Lower leg skin (tissue), 4 donors: Measurements from ENCODE around the gene RPS15. TPM values are rescaled to one million over a fixed set of nuclear protein-coding genes. Genes with fewer than 3 reads are reported as not detected.
"Not testable (repeated sequence)": the region's sequence is repeated elsewhere in the genome, so short reads cannot be mapped to it uniquely, and the experiment has no call there.

ENCODE experiments used
- DNase-seq, 2 donors: peaks; one replicate each; pipeline ENCODE4 v3.0.0-alpha.2; 2019; ENCODE audit warnings: low spot score in 2 of 2
- H3K4me3 ChIP-seq: fragments of 200-600 bp; sonication (generic); 2 replicates; pipeline ENCODE4 v1.5.1; 2017; ENCODE audit warnings: mild to moderate bottlenecking, low read depth; ENCODE audit not compliant: poor library complexity, severe bottlenecking
- POLR2A ChIP-seq, 2 donors: fragments of 450-650 bp; IDR thresholded peaks; one replicate each; pipeline ENCODE4 v1.6.1; 2016 to 2017; ENCODE audit warnings: antibody characterized with exemption in 2 of 2, mild to moderate bottlenecking in 1 of 2, moderate library complexity in 1 of 2
- WGBS, 2 donors: methylation state at CpG; one replicate each; pipeline ENCODE4 v1.1.5; 2018; 5-methylcytosine and 5-hydroxymethylcytosine counted together
- intact Hi-C: fragments of 100-400 bp; cut with DNase I; formaldehyde crosslinking; loops from one replicate; pipeline ENCODE4 v1.15.0; 2023; ENCODE audit warnings: low total_unique reads
- total RNA-seq, 4 donors: library from RNA; depleted of rRNA; stranded (reverse); fragments of >200 nt; gene quantifications; one replicate each; pipeline ENCODE4 v1.1.0, GENCODE V29; 2016
- TF ChIP-seq, protein P1 (sequence below), 3 donors: fragments of 450-650 bp; IDR thresholded peaks; one replicate each; pipeline ENCODE4 v1.5.1; 2016; ENCODE audit warnings: antibody characterized with exemption in 3 of 3, mild to moderate bottlenecking in 3 of 3, moderate library complexity in 2 of 3

The RPS15 gene
- total RNA-seq, 4 donors from 2014 or later, result 2,226 to 7,190 (median 4,396) TPM

DNA sequence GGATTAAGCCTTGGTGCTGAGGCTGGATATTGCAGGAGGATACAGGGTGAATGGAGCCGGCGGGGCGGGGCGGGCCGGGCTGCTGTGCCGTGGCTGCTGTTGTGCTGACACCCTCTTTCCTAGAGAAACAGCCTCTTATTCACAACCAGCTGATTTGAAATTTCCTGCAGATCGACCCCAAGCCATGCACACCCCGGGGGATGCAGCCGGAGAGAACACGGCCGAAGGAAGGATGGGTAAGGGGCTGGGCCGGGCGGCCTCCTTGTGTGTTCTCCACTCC, 19.8 kb upstream of the RPS15 start:
- intact Hi-C loops, result no loop called here
- H3K4me3 ChIP-seq, result no peak overlapping the region
- DNase-seq, result no peak
- 85 to 92% methylated on average over 13 of the region's 13 CpGs for WGBS, 2 donors
- TF ChIP-seq POLR2A (IDR thresholded peaks at IDR 0.05), result no peak
- TF ChIP-seq, protein P1, sequence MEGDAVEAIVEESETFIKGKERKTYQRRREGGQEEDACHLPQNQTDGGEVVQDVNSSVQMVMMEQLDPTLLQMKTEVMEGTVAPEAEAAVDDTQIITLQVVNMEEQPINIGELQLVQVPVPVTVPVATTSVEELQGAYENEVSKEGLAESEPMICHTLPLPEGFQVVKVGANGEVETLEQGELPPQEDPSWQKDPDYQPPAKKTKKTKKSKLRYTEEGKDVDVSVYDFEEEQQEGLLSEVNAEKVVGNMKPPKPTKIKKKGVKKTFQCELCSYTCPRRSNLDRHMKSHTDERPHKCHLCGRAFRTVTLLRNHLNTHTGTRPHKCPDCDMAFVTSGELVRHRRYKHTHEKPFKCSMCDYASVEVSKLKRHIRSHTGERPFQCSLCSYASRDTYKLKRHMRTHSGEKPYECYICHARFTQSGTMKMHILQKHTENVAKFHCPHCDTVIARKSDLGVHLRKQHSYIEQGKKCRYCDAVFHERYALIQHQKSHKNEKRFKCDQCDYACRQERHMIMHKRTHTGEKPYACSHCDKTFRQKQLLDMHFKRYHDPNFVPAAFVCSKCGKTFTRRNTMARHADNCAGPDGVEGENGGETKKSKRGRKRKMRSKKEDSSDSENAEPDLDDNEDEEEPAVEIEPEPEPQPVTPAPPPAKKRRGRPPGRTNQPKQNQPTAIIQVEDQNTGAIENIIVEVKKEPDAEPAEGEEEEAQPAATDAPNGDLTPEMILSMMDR (IDR thresholded peaks at IDR 0.05), result no peak

DNA sequence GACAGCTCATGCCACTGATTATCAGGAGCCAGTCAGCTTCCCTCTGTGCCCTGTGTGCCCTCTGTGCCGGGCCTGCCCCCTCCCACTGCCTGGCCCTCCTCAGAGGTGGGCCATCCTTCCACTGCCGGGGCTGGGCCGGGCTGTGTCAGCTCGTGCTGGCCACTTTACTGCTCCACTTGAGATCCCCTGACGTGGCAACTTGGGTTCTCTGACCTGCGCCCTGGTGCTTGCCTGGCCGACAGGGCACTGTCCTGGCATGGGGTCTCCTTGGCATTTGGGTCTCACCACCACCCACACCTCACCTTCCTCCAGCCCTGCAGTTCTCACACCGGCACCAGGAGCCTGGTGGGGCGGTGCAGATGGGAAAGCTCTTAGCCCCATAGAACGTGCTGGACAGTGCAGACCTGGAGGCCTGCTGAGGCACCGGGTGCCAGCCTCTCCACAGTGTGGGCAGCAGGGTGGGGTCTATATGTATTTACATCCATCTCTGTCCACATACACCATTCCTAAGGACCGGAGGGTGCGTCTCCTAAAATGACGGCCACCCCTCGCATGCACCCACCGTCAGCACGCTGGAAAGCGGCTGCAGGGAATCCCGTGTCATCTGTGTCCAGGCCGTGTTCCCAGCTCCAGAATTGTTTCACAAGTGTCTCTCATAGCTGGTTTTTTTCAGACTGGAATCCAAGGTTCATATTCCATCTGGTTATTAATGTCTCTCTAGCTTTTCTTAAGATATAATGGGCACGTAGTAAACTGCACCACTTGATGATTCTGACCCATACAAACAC, 19.1 kb upstream of the RPS15 start:
- no peak for DNase-seq
- 86 to 88% methylated on average over 21 of the region's 21 CpGs for WGBS, 2 donors
- H3K4me3 ChIP-seq, result no peak overlapping the region
- no peak for TF ChIP-seq POLR2A (IDR thresholded peaks at IDR 0.05)
- TF ChIP-seq, protein P1 (IDR thresholded peaks at IDR 0.05), result no peak
- intact Hi-C loops, result no loop called here

DNA sequence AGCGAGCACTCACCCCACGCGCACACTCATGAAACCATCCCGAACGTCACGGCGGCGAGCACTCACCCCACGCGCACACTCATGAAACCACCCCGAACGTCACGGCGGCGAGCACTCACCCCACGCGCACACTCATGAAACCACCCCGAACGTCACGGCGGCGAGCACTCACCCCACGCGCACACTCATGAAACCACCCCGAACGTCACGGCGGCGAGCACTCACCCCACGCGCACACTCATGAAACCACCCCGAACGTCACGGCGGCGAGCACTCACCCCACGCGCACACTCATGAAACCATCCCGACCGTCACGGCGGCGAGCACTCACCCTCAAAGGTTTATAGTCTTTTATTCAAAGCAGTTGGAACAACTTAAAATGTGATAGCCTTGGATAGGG, 18.1 kb upstream of the RPS15 start:
- 96% methylated on average over 20 to 23 of the region's 43 CpGs for WGBS, 2 donors
- DNase-seq, intact Hi-C loops: not testable (repeated sequence)

DNA sequence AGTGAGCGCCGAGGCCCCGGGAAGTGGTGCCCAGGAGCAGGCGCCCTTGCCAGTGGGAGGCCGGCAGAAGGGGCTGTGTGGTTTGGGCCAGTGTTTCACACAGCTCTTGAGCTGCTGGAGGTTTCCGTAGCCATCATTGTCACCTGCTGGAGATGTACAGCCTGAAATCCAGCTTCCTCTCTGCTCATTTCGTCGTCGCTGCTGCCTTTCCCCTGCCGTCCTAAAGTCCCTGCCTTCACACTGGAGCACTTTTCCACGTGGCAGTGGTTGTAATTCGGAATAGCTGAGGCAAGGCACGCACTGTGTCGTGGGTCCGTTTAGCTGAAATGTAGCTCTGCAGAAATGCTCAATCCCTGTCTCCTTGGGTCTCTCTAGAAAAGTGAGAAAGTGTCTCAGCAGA, 17.6 kb upstream of the RPS15 start:
- no peak for DNase-seq
- TF ChIP-seq, protein P1 (IDR thresholded peaks at IDR 0.05), result no peak
- no peak for TF ChIP-seq POLR2A (IDR thresholded peaks at IDR 0.05)
- intact Hi-C loops, result no loop called here
- no peak overlapping the region for H3K4me3 ChIP-seq
- 90 to 93% methylated on average over 15 of the region's 15 CpGs for WGBS, 2 donors

More for the DNA sequence above, 18.1 kb upstream of the RPS15 start:
- H3K4me3 ChIP-seq, result not testable (repeated sequence)

DNA sequence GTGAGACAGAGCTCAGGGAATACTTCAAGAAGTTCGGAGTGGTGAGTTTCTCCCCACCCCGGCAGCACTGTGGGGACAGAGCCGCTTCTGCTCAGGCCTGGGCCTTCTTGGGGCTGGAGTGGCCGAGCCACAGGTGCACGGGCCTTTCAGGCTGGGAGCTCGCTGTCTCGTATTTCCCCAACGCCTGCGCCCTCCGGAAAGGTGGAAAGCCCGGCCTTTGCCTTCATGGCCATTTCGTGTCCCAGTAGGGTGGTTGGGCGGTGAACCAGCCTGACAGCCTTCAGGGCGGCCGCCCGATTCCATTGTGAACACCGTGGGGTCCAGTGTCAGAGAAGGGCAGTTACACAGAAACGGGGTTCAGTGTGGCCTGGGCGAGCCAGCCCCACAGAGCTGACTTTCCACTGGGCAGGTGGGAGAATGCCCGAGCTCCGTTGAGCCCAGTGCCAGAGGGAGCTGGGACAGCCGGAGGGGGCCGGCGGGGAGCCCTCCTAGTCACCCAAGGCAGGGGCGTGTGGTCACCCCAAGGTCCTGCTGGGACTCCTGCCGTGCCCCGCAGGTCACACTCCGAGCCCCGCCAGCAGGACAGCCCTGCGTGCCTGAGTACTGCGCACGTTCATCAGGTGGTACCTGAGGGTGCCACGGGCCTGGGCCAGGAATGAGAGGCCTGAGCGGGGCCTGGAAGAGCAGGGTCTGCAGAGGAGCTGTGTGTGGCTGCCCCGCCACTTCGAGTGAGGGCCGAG, 16.8 kb upstream of the RPS15 start:
- no peak overlapping the region for H3K4me3 ChIP-seq
- DNase-seq, result no peak
- intact Hi-C loops, result no loop called here
- 94 to 95% methylated on average over 28 to 30 of the region's 37 CpGs for WGBS, 2 donors
- no peak for TF ChIP-seq POLR2A (IDR thresholded peaks at IDR 0.05)
- TF ChIP-seq, protein P1 (IDR thresholded peaks at IDR 0.05), result no peak

DNA sequence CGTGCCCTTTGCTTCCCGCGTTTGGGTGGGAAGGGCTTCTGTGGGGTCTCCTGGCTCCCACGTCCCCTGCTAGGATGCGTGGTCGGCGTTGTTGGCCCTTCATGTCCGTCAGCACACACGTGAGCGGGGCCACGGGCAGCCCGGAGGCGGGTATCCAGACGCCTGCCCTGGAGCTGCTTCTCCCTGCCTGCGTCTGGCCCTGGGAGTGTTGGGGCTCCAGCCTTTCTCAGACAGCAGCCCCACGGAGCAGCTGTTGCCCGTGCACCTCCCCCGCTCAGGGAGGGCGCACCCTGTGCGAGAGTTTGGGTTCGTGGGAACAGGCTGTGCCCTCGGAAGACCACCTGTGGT, 16.3 kb upstream of the RPS15 start:
- no peak overlapping the region for H3K4me3 ChIP-seq
- intact Hi-C loops, result no loop called here
- WGBS, 2 donors, result 86 to 88% methylated on average over 12 to 22 of the region's 22 CpGs

More for the DNA sequence above, 16.3 kb upstream of the RPS15 start:
- DNase-seq, result no peak
- TF ChIP-seq POLR2A (IDR thresholded peaks at IDR 0.05), result no peak
- TF ChIP-seq, protein P1 (IDR thresholded peaks at IDR 0.05), result no peak
